ENCODE data around the gene ARHGAP42.

Gene ARHGAP42

GRCh38 chr11:100769165-100769564 lies 82.1 kb downstream of the ARHGAP42 start:
- peak; percentile 13 for DNase-seq

DNA sequence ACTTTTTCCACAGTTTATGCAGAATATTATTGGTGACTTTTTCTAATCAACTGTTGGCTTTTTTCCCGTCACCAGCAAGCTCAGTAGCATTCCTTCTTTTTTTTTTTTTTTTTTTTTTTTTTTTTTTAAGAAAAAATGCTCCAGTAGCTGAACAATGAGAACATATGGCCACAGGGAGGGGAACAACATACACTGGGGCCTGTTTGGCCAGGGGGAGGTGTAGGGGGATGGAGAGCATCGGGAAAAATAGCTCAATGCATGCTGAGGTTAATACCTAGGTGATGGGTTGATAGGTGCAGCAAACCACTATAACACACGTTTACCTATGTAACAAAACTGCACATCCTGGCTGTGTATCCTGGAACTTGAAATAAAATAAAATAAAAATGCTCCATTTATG lies 82.5 kb downstream of the ARHGAP42 start:
- peak; percentile 29 for DNase-seq

DNA sequence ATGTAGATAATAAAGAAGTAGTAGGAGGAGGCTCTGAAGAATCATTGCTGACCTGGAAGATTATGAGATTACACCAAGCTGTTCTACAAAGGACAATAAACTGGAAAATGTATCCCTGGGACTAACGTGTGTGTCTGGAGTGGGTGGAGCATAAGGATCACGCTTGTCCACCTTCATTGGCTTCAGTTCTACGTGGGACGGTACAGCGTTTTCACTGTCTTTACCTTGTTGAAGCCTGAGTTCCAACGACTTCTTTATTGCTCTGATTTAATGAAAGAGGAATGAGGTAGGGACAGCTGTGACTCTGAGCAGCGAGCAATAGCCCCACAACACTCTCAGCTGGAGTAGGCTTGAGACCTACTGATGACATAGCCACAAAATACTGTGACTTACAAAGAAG lies 87.0 kb downstream of the ARHGAP42 start:
- DNase-seq: no peak

GRCh38 chr11:100774859-100775258 lies 87.8 kb downstream of the ARHGAP42 start:
- DNase-seq: no peak

DNA sequence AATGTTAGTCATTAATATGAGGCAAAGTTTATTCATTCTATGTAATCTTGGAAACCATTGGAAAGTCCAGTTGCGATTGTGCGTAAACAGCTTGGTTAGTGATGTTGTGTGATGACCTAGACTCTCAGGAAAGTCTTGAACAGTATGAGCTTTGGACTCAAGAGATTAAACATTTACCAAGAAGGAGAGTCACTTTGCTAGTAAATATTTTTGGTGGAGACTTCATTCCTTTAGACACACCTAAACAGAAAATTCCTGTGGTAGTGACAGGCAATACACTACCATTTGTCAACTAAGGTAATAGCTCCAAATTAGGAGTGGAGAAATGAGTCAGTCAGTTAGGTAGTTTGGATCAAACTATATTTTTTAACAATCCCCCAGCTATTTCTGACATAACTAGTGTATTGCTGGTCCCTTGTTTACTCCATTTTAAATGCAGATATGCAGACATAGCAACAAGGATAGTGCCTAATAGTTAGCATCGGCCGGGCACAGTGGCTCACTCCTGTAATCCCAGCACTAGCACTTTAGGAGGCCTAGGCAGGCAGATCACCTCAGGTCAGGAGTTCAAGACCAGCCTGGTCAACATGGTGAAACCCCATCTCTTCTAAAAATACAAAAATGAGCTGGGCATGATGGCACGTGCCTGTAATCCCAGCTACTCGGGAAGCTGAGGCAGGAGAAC lies 89.3 kb downstream of the ARHGAP42 start:
- DNase-seq: peak; percentile 12

DNA sequence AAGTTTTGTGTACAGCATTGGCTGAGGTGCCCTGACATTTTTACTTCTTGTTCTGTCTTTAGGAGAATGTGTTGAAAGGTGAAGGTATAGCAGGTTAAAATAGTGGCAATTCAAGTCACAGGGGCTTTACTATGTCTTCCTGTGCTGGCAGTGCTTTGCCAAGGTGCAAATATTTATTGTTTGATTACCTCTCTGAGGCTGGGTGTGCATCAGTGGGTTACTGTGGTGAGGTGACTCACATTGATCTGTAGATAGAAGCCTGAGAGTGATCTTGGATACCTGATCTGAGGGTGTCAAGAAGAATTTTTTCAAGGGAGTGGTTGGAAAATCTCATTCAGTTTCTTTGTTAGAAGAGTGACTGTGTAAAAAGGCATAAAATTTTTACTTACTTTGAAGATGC lies 90.0 kb downstream of the ARHGAP42 start:
- no peak for DNase-seq

GRCh38 chr11:100777736-100778135 lies 90.6 kb downstream of the ARHGAP42 start:
- no peak for DNase-seq

- DNase-seq: no peak
Observed at GRCh38 chr11:100778166-100778785, 91.2 kb downstream of the ARHGAP42 start.

GRCh38 chr11:100780470-100780869 lies 93.4 kb downstream of the ARHGAP42 start:
- no peak for DNase-seq

DNA sequence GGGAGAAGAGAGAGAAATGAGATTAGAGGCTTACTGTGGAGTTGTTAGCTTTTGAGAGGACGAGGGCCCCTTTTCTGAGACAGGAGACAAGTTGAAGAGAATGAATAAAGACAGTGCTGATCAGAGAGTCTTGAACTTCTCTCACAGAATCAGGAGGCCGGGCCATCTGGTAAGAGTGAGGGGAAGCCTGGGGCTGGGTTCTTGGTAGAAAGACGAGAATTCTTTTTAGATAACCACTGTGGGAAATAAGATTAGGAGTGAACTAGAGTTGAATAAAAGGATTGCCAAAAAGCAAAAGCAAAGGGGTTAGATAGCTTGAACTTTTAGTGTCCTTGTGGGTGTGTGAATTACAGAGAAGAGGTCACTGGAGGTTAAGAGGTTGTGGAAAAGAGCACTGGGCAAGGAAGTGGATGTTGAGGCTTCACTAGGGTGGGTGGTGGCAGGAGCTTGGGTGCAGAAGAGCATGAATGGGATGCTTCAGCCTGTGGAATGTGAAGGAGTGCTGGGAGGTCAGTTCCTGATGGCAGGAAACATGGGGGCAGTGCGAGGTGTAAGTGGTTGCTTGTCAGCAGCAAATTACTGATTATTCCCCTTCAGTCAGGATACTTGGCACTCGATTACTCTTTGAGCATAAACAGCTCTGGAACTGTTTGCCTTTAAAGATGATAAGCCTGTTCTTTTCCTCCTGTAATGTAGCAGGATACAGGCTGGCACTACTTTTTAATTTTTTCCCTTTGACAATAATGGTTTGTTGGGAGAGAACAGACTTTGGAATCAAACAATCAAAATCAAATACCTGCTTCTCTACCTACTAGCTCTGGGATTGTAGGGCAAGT lies 98.3 kb downstream of the ARHGAP42 start:
- no peak for DNase-seq

- no peak for DNase-seq
Observed at GRCh38 chr11:100788561-100789295, 101.6 kb downstream of the ARHGAP42 start.

- DNase-seq: no peak
Observed at GRCh38 chr11:100789500-100789899, 102.4 kb downstream of the ARHGAP42 start.

- DNase-seq: no peak
Observed at GRCh38 chr11:100790073-100790472, 103.0 kb downstream of the ARHGAP42 start.

GRCh38 chr11:100791103-100791502 lies 104.0 kb downstream of the ARHGAP42 start:
- DNase-seq: no peak

- no peak for DNase-seq
Observed at GRCh38 chr11:100791860-100792259, 104.8 kb downstream of the ARHGAP42 start.

GRCh38 chr11:100793525-100793924 lies 106.4 kb downstream of the ARHGAP42 start:
- no peak for DNase-seq

- no peak for DNase-seq
Observed at GRCh38 chr11:100794446-100794845, 107.4 kb downstream of the ARHGAP42 start.

- no peak for DNase-seq
Observed at GRCh38 chr11:100799445-100799844, 112.4 kb downstream of the ARHGAP42 start.

GRCh38 chr11:100800202-100800601 lies 113.1 kb downstream of the ARHGAP42 start:
- DNase-seq: peak; percentile 9

DNA sequence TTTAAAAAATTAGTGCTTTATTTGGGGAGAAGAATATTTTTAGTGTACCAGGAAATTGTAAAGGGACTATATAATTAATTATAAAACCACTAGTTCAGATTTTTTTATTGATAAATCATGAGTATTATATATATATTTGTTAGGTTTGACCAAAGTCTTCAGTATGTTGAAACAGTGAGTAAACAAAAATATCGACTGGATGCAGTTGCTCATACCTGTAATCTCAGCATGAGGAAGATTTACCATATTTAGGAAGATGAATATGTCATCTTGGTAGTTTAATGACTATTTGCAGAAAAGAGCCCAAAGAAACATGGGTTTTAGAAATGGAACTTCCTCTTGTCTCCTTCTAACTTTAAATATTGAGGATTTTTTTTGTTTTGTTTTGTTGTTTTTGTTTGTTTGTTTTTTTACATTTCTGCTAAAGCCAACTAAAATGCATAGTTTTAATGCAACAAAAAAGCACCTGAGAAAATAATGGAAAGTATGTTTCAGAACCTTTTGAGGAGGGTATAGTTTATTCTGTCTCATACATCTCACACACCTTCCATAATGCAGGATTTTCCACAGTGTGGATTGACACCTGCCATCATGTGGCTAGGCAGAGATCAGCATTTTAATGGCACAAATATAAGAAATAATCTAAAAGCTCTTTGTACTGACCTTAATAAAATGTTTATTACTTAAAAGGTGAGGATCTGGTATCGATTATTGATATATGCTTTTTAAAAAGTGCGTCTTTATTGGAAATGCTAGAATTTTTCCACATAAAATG lies 114.3 kb downstream of the ARHGAP42 start:
- DNase-seq: no peak

GRCh38 chr11:100805506-100806199 lies 118.6 kb downstream of the ARHGAP42 start:
- DNase-seq: peak; percentile 10
